Lower lobe of right lung (tissue), 2 donors: Measurements from ENCODE around the gene MEIS1. TPM values are rescaled to one million over a fixed set of nuclear protein-coding genes. Genes with fewer than 3 reads are reported as not detected.

ENCODE experiments used
- ATAC-seq, 2 donors: fragments of 200-7000 bp; cut with Tn5 transposase; one replicate each; pipeline ENCODE4 v1.9.1; 2020 to 2022; ENCODE audit warnings: mild to moderate bottlenecking in 2 of 2, moderate library complexity in 2 of 2
- DNase-seq: peaks from one replicate; pipeline ENCODE4 v3.0.0-alpha.2; 2020
- H3K27ac ChIP-seq: fragments of 200-600 bp; one replicate; pipeline ENCODE4 v1.8.0; 2022
- H3K27me3 ChIP-seq: fragments of 200-600 bp; one replicate; pipeline ENCODE4 v1.8.0; 2022; ENCODE audit warnings: low read depth
- H3K36me3 ChIP-seq: fragments of 200-600 bp; one replicate; pipeline ENCODE4 v1.8.0; 2022; ENCODE audit warnings: mild to moderate bottlenecking
- H3K4me1 ChIP-seq: fragments of 200-600 bp; one replicate; pipeline ENCODE4 v1.8.0; 2022
- H3K4me3 ChIP-seq: fragments of 200-600 bp; one replicate; pipeline ENCODE4 v1.8.0; 2022; ENCODE audit warnings: mild to moderate bottlenecking
- H3K9me3 ChIP-seq: fragments of 200-600 bp; one replicate; pipeline ENCODE4 v1.8.0; 2022
- intact Hi-C: fragments of 100-400 bp; cut with DNase I; formaldehyde crosslinking; loops from one replicate; pipeline ENCODE4 v1.11.0; 2022
- total RNA-seq: library from RNA; stranded (reverse); fragmentation: NEBNext Ultra II Directional; extraction: Animal tissue kit (Norgen Biotek cat#: 25700); gene quantifications from one replicate; pipeline ENCODE4 v1.2.1, GENCODE V29; 2021
- TF ChIP-seq, protein P1 (sequence below): fragments of 200-600 bp; IDR thresholded peaks from one replicate; pipeline ENCODE4 v1.8.0; 2022; ENCODE audit warnings: antibody characterized with exemption, mild to moderate bottlenecking
- donor health status: DM: no; HTN: yes; CAD: no; lungs with severe emphysema.

The MEIS1 gene
- total RNA-seq, 1 donor from 2014 or later = 54.7 TPM

DNA sequence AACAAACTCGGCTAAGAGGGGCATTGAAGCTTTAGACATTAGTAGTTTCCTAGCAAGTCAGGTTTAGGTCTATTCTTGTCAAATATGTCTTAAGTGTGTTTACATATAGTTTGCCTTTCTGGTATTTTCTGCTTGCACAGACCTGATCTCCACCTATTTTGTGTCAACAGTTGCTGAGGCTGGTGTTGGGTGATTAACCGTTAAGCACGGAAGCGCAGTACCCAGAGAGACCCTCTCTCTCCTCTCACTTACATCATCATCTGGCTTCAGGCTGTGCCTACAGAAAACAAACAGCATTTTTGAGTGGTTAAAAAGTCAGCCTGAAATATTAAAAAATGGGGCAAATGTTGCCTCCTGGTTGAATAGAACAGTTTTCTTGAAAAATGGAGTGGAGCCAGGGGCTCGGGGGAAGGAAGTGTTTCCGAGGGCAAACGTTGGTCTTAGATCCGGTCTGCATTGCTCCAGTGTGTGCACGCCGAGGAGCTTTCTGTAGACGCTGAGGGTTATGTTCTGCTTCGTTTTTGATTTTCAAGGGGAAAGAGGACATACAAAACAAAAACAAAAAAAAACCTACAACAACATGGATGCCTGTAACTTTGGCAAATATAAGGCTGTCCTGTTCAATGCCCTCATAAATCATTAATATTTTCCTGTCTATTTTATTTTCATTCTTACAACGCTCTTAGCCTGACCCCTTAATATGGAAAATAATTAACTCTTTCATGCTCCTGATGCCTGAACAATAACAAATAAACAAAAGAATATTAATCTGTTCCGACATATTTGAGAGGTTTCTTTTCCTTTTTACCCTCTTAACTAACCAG is 120.8 kb downstream of the MEIS1 start:
- peaks cover 40% of the 10 kb centered on the region for H3K4me1 ChIP-seq
- peak overlapping the region; percentile 50 for H3K27ac ChIP-seq
- H3K36me3 ChIP-seq = no peaks in the 10 kb centered on the region
- DNase-seq = no peak
- no peaks in the 10 kb centered on the region for H3K9me3 ChIP-seq
- intact Hi-C loops = no loop called here
- ATAC-seq = peak; percentile 19 to 45
- H3K4me3 ChIP-seq = peak overlapping the region; percentile 31
- TF ChIP-seq, protein P1, sequence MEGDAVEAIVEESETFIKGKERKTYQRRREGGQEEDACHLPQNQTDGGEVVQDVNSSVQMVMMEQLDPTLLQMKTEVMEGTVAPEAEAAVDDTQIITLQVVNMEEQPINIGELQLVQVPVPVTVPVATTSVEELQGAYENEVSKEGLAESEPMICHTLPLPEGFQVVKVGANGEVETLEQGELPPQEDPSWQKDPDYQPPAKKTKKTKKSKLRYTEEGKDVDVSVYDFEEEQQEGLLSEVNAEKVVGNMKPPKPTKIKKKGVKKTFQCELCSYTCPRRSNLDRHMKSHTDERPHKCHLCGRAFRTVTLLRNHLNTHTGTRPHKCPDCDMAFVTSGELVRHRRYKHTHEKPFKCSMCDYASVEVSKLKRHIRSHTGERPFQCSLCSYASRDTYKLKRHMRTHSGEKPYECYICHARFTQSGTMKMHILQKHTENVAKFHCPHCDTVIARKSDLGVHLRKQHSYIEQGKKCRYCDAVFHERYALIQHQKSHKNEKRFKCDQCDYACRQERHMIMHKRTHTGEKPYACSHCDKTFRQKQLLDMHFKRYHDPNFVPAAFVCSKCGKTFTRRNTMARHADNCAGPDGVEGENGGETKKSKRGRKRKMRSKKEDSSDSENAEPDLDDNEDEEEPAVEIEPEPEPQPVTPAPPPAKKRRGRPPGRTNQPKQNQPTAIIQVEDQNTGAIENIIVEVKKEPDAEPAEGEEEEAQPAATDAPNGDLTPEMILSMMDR = no peak
- no peaks in the 10 kb centered on the region for H3K27me3 ChIP-seq

DNA sequence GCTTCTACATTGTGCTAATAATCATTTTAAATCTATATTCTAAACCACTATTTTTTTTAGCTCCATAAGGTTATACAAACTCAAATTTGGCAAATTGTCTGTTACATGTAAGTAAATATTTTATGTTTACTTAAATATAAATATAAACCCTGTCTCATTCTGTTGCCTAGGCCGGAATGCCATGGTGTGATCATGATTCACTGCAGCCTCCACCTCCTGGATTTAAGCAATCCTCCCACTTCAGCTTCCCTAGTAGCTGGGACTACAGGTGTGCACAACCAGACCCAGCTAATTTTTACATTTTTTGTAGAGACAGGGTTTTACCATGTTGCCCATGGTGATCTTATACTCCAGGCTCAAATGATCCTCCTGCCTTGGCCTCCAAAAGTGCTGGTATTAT is 124.7 kb downstream of the MEIS1 start:
- Histone ChIP-seq H3K4me1 (peaks cover 24% of the 10 kb centered on the region), H3K27me3 (no peaks in the 10 kb centered on the region), H3K27ac (no peak overlapping the region), H3K4me3 (no peak overlapping the region), H3K36me3 (no peaks in the 10 kb centered on the region), H3K9me3 (no peaks in the 10 kb centered on the region)
- ATAC-seq (no peak), DNase-seq (no peak)
- TF ChIP-seq, protein P1 = no peak
- intact Hi-C loops = no loop called here

DNA sequence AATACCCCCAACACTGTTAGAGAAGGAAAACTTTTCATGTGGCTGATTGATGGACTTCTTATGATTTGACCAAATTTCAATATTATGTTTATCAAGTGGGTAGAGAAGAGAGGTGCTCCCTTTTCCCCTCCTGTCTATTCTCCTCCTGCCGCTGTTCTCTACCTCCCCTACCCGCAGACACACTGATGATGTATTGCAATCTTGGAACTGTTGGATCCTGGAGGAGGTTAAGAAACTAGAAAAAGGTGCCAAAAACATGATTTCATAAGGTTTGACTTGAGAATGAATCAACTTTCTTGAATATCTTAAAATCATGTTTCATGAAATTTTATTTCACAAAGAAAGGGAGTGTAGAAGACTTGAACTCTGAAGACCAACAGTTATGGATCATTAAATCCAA is 125.8 kb downstream of the MEIS1 start:
- H3K27me3 ChIP-seq = no peaks in the 10 kb centered on the region
- H3K9me3 ChIP-seq = no peaks in the 10 kb centered on the region
- no peaks in the 10 kb centered on the region for H3K36me3 ChIP-seq
- H3K27ac ChIP-seq = no peak overlapping the region
- peaks cover 15% of the 10 kb centered on the region for H3K4me1 ChIP-seq
- TF ChIP-seq, protein P1 = no peak
- DNase-seq = no peak
- no peak for ATAC-seq
- no peak overlapping the region for H3K4me3 ChIP-seq
- intact Hi-C loops = no loop called here

DNA sequence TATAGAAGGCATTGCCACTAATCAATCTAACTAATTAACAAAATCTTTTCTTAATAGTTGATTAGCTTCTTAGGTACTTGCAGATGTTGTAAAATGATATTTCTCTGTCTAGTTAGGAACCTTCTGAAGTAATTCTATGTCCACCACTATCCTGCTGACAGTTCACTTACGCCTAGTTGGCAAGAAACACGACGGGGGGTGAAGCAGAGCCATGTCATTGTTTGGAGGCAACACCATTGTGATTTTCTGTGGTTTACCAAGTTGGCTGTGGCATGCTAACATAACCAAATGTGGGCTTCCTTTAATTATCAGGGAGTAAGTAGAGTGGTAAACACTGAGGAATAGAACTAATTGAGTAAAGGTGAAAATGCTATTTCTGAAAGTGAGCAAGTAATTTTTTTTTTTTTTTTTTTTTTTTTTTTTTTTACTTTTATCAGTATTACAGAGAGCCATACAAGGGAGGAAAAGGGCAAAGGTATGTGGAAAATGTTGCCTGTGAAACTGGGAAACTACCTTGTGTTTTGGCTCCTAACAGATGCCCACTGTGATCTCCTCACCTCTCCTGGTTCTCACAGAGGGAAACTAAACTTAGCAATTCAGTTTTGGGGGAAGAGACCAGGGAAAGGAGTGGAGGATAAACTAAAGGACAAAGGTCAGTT is 126.8 kb downstream of the MEIS1 start:
- no peak overlapping the region for H3K27ac ChIP-seq
- DNase-seq = no peak
- ATAC-seq = no peak
- no peak overlapping the region for H3K4me3 ChIP-seq
- H3K36me3 ChIP-seq = no peaks in the 10 kb centered on the region
- H3K27me3 ChIP-seq = no peaks in the 10 kb centered on the region
- no peaks in the 10 kb centered on the region for H3K9me3 ChIP-seq
- peaks cover 5% of the 10 kb centered on the region for H3K4me1 ChIP-seq
- intact Hi-C loops = no loop called here
- TF ChIP-seq, protein P1 = no peak

DNA sequence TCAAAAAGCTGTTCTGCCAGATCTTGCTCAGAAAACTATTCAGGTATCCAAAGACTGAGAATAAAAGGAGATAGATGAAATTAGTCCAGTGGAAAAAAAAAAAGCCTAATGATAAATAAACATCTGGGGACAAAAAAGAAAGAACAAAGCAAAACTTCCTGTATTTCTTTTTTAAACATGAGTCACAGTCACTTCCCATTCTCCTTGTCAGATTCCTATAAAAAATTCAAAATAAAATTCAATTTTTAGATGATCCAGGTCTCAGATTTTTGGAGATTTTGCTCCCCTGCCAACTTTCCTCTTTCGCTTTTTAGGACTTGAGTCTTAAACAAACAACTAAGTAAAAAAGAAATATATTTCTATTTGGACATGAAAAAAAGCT is 127.4 kb downstream of the MEIS1 start:
- Histone ChIP-seq H3K4me3 (no peak overlapping the region), H3K4me1 (peaks cover 5% of the 10 kb centered on the region), H3K27ac (no peak overlapping the region), H3K36me3 (peaks cover under 1% of the 10 kb centered on the region), H3K9me3 (no peaks in the 10 kb centered on the region), H3K27me3 (no peaks in the 10 kb centered on the region)
- no peak for ATAC-seq
- TF ChIP-seq, protein P1 = no peak
- intact Hi-C loops = no loop called here
- no peak for DNase-seq
